ENCODE measurements around the gene PSMD14.

GRCh38 chr2:161382747-161383146 is 74.5 kb downstream of the PSMD14 start:
- no peak for TF ChIP-seq POLR2AphosphoS5 (IDR thresholded peaks at IDR 0.05; ENCODE audit: low read depth, low read length)
- TF ChIP-seq TAF1 (IDR thresholded peaks at IDR 0.05; ENCODE audit: borderline replicate concordance, insufficient read depth, low read length), result no peak
- no peak for TF ChIP-seq REST (IDR thresholded peaks at IDR 0.05; ENCODE audit: insufficient read depth in 1 of 2, low read depth in 2 of 2, low read length in 2 of 2)

Measured in PFSK-1 (cell line).